Aorta (tissue), 5 donors: ENCODE data around the gene PSMB11. TPM values are rescaled to one million over a fixed set of nuclear protein-coding genes. Genes with fewer than 3 reads are reported as not detected.

ENCODE experiments used
- ATAC-seq: fragments of 200-7000 bp; cut with Tn5 transposase; one replicate; pipeline ENCODE4 v1.9.1; 2022; ENCODE audit warnings: moderate library complexity; ENCODE audit not compliant: low FRiP score
- DNase-seq, 2 donors: peaks; one replicate each; pipeline ENCODE4 v3.0.0-alpha.2; 2020
- H3K27ac ChIP-seq, 2 donors: one replicate each; pipeline ENCODE4 v1.5.1; 2013; ENCODE audit warnings: low read length in 2 of 2, mild to moderate bottlenecking in 2 of 2, moderate library complexity in 2 of 2, control low read depth in 1 of 2, inconsistent platforms in 1 of 2, low read depth in 1 of 2
- H3K27me3 ChIP-seq, 2 donors: one replicate each; pipeline ENCODE4 v1.6.1; 2013; ENCODE audit warnings: control low read depth in 1 of 2, low read length in 1 of 2, mild to moderate bottlenecking in 1 of 2, moderate library complexity in 1 of 2; ENCODE audit not compliant: insufficient read depth in 2 of 2, control insufficient read depth in 1 of 2
- H3K36me3 ChIP-seq, 2 donors: one replicate each; pipeline ENCODE4 v1.6.1; 2013; ENCODE audit warnings: control low read depth in 1 of 2, low read length in 1 of 2, mild to moderate bottlenecking in 1 of 2; ENCODE audit not compliant: insufficient read depth in 2 of 2, control insufficient read depth in 1 of 2
- H3K4me1 ChIP-seq, 2 donors: one replicate each; pipeline ENCODE4 v1.6.1; 2013; ENCODE audit warnings: low read length in 2 of 2, control low read depth in 1 of 2, mild to moderate bottlenecking in 1 of 2, moderate library complexity in 1 of 2; ENCODE audit not compliant: insufficient read depth in 2 of 2, control insufficient read depth in 1 of 2
- H3K4me3 ChIP-seq, 2 donors: one replicate each; pipeline ENCODE4 v1.5.1; 2013; ENCODE audit warnings: low read length in 2 of 2, control low read depth in 1 of 2, mild to moderate bottlenecking in 1 of 2
- H3K9me3 ChIP-seq: one replicate; pipeline ENCODE4 v1.6.1; 2013; ENCODE audit warnings: mild to moderate bottlenecking, low read length; ENCODE audit not compliant: control insufficient read depth
- WGBS, 2 donors: extraction: QIAGEN DNeasy Blood & Tissue Kit; methylation state at CpG; one replicate each; pipeline ENCODE4 v1.1.7; 2013; 5-methylcytosine and 5-hydroxymethylcytosine counted together
- intact Hi-C, 2 donors: fragments of 100-400 bp; cut with DNase I; formaldehyde crosslinking; loops; one replicate each; pipeline versions ENCODE4 v1.14.2 to v1.15.0; 2022
- polyA plus RNA-seq, 2 donors: library from polyadenylated mRNA; stranded (reverse); fragments of 200-250 nt; gene quantifications; one replicate each; pipeline ENCODE4 v1.2.3, GENCODE V29; 2013
- total RNA-seq, 2 donors: library from RNA; stranded (reverse); fragmentation: NEBNext Ultra II Directional; extraction: Animal tissue kit (Norgen Biotek cat#: 25700); gene quantifications; one replicate each; pipeline ENCODE4 v1.2.1, GENCODE V29; 2021
- donor health status: healthy with polysubstance abuse.
- donor health status: Bipolar disorder and iron deficiency.
- donor health status: DM: no; HTN: no; CAD: no.
- donor health status: DM: no; HTN: no; CAD: no.
- donor health status: DM: yes; HTN: yes; CAD: no.

PSMB11 gene
- total and polyA plus RNA-seq, 4 donors = not detected

GRCh38 chr14:23033801-23034497, 8.1 kb upstream of the PSMB11 start:
- peak overlapping the region; percentile 93 to 94 for H3K4me3 ChIP-seq
- DNase-seq (peak in 1 of 2 donors; percentile 21), ATAC-seq (peak; percentile 4)
- no peaks in the 10 kb centered on the region for H3K9me3 ChIP-seq
- H3K4me1 ChIP-seq = peaks cover 0 to 3% of the 10 kb centered on the region in 2 donors
- H3K27ac ChIP-seq = peak overlapping the region; percentile 66 to 96
- no peaks in the 10 kb centered on the region for H3K27me3 ChIP-seq
- WGBS, 2 donors = 35 to 39% methylated on average over 17 of the region's 17 CpGs
- peaks cover 0 to 3% of the 10 kb centered on the region in 2 donors for H3K36me3 ChIP-seq
- intact Hi-C loops = no loop called here

GRCh38 chr14:23034498-23035302, 7.3 kb upstream of the PSMB11 start, which contains the start of gene PSMB5:
Gene PSMB5, minus strand, starts transcription at chr14:23034900. Its CDS starts 19 bp downstream, at chr14:23034881.
- Histone ChIP-seq H3K4me1 (peaks cover 0 to 3% of the 10 kb centered on the region in 2 donors), H3K27ac (peak within 1 kb of the TSS; percentile 88 to 96), H3K9me3 (no peaks in the 10 kb centered on the region), H3K27me3 (no peaks in the 10 kb centered on the region), H3K36me3 (peaks cover 0 to 3% of the 10 kb centered on the region in 2 donors), H3K4me3 (peak within 1 kb of the TSS; percentile 93 to 94)
- intact Hi-C loops = no loop called here
- DNase-seq (peak; percentile 92 to 93), ATAC-seq (peak; percentile 98)
- 0 to 1% methylated on average over 36 of the region's 36 CpGs for WGBS, 2 donors

- peaks cover 0 to 3% of the 10 kb centered on the region in 2 donors for H3K36me3 ChIP-seq
- WGBS, 2 donors = 59 to 62% methylated on average over 14 of the region's 14 CpGs
- peak overlapping the region in 1 of 2 donors; percentile 13 for H3K27ac ChIP-seq
- DNase-seq (no peak), ATAC-seq (no peak)
- intact Hi-C loops = no loop called here
- no peaks in the 10 kb centered on the region for H3K9me3 ChIP-seq
- no peak overlapping the region for H3K4me3 ChIP-seq
- H3K4me1 ChIP-seq = peaks cover 0 to 3% of the 10 kb centered on the region in 2 donors
- no peaks in the 10 kb centered on the region for H3K27me3 ChIP-seq
Measured at GRCh38 chr14:23035303-23036144, 6.5 kb upstream of the PSMB11 start.

- DNase-seq = peak in 1 of 2 donors; percentile 27
Measured at GRCh38 chr14:23040100-23040499, 1.9 kb upstream of the PSMB11 start.

GRCh38 chr14:23041729-23042128, 283 bp upstream of the PSMB11 start:
- no peak for ATAC-seq
- intact Hi-C loops = no loop called here

More at GRCh38 chr14:23040100-23040499, 1.9 kb upstream of the PSMB11 start:
- WGBS, 2 donors = 89 to 93% methylated on average over 4 of the region's 4 CpGs
- no peaks in the 10 kb centered on the region for H3K9me3 ChIP-seq
- no peak overlapping the region for H3K27ac ChIP-seq
- ATAC-seq = no peak
- H3K4me1 ChIP-seq = no peaks in the 10 kb centered on the region
- H3K27me3 ChIP-seq = no peaks in the 10 kb centered on the region
- no peaks in the 10 kb centered on the region for H3K36me3 ChIP-seq
- intact Hi-C loops = no loop called here
- H3K4me3 ChIP-seq = no peak overlapping the region

GRCh38 chr14:23043145-23043544, 1.1 kb downstream of the PSMB11 start:
- Histone ChIP-seq H3K4me3 (no peak overlapping the region), H3K27me3 (no peaks in the 10 kb centered on the region), H3K4me1 (no peaks in the 10 kb centered on the region), H3K36me3 (no peaks in the 10 kb centered on the region), H3K9me3 (no peaks in the 10 kb centered on the region), H3K27ac (no peak overlapping the region)
- peak in 1 of 2 donors; percentile 25 for DNase-seq
- WGBS, 2 donors = 67 to 74% methylated on average over 6 of the region's 6 CpGs
- intact Hi-C loops = no loop called here
- ATAC-seq = no peak

More at GRCh38 chr14:23041729-23042128, 283 bp upstream of the PSMB11 start:
- no peaks in the 10 kb centered on the region for H3K36me3 ChIP-seq
- H3K27ac ChIP-seq = no peak overlapping the region
- 81 to 85% methylated on average over 8 of the region's 8 CpGs for WGBS, 2 donors
- no peaks in the 10 kb centered on the region for H3K4me1 ChIP-seq
- peak in 1 of 2 donors; percentile 51 for DNase-seq
- no peaks in the 10 kb centered on the region for H3K27me3 ChIP-seq
- no peaks in the 10 kb centered on the region for H3K9me3 ChIP-seq
- no peak overlapping the region for H3K4me3 ChIP-seq

- DNase-seq (peak in 1 of 2 donors; percentile 52), ATAC-seq (no peak)
- WGBS, 2 donors = 85 to 92% methylated on average over 3 of the region's 3 CpGs
- H3K27ac ChIP-seq = no peak overlapping the region
- H3K4me3 ChIP-seq = no peak overlapping the region
- intact Hi-C loops = no loop called here
- H3K36me3 ChIP-seq = no peaks in the 10 kb centered on the region
- no peaks in the 10 kb centered on the region for H3K4me1 ChIP-seq
- no peaks in the 10 kb centered on the region for H3K27me3 ChIP-seq
- no peaks in the 10 kb centered on the region for H3K9me3 ChIP-seq
Measured at GRCh38 chr14:23043754-23044153, 1.7 kb downstream of the PSMB11 start.

GRCh38 chr14:23044840-23045239, 2.8 kb downstream of the PSMB11 start:
- no peak overlapping the region for H3K27ac ChIP-seq
- DNase-seq = peak in 1 of 2 donors; percentile 24
- H3K4me3 ChIP-seq = no peak overlapping the region
- intact Hi-C loops = no loop called here
- WGBS, 2 donors = 93 to 95% methylated on average over 8 of the region's 8 CpGs
- no peaks in the 10 kb centered on the region for H3K27me3 ChIP-seq
- no peaks in the 10 kb centered on the region for H3K9me3 ChIP-seq
- ATAC-seq = no peak
- H3K4me1 ChIP-seq = no peaks in the 10 kb centered on the region
- no peaks in the 10 kb centered on the region for H3K36me3 ChIP-seq
